ENCODE data around the gene TMEM50B.
A peak's percentile ranks its signal among the peaks of the same experiment; 100 is the strongest.
"Not testable (repeated sequence)": the region's sequence is repeated elsewhere in the genome, so short reads cannot be mapped to it uniquely, and the experiment has no call there.

TMEM50B gene

GRCh38 chr21:33477066-33477465 lies 2.7 kb downstream of the TMEM50B start:
- DNase-seq, result no peak

- DNase-seq, result no peak
Observed at GRCh38 chr21:33473344-33473743, 6.4 kb downstream of the TMEM50B start.

GRCh38 chr21:33470701-33471100 lies 9.1 kb downstream of the TMEM50B start:
- no peak for DNase-seq

GRCh38 chr21:33469183-33469582 lies 10.6 kb downstream of the TMEM50B start:
- not testable (repeated sequence) for DNase-seq

GRCh38 chr21:33461538-33462250 lies 18.1 kb downstream of the TMEM50B start:
- no peak for DNase-seq

GRCh38 chr21:33458861-33459260 lies 20.9 kb downstream of the TMEM50B start:
- no peak for DNase-seq

- no peak for DNase-seq
Observed at GRCh38 chr21:33455686-33456446, 23.9 kb downstream of the TMEM50B start.

- DNase-seq, result no peak
Observed at GRCh38 chr21:33452362-33452761, 27.4 kb downstream of the TMEM50B start.

GRCh38 chr21:33451634-33452071 lies 28.1 kb downstream of the TMEM50B start:
- peak; percentile 7 for DNase-seq

GRCh38 chr21:33449616-33450015 lies 30.2 kb downstream of the TMEM50B start:
- DNase-seq, result no peak

GRCh38 chr21:33446620-33447019 lies 33.2 kb downstream of the TMEM50B start:
- not testable (repeated sequence) for DNase-seq

- DNase-seq, result no peak
Observed at GRCh38 chr21:33444499-33444898, 35.3 kb downstream of the TMEM50B start.

GRCh38 chr21:33443194-33443593 lies 36.6 kb downstream of the TMEM50B start:
- no peak for DNase-seq

GRCh38 chr21:33441489-33442477 lies 38.0 kb downstream of the TMEM50B start:
- peak; percentile 31 for DNase-seq

- DNase-seq, result no peak
Observed at GRCh38 chr21:33437140-33437539, 42.6 kb downstream of the TMEM50B start.

- DNase-seq, result peak; percentile 87
Observed at GRCh38 chr21:33434770-33435360, 44.9 kb downstream of the TMEM50B start.

- DNase-seq, result no peak
Observed at GRCh38 chr21:33433425-33434114, 46.2 kb downstream of the TMEM50B start.

- DNase-seq, result no peak
Observed at GRCh38 chr21:33433001-33433400, 46.8 kb downstream of the TMEM50B start.

GRCh38 chr21:33432496-33432895 lies 47.3 kb downstream of the TMEM50B start:
- DNase-seq, result no peak

GRCh38 chr21:33430858-33431257 lies 48.9 kb downstream of the TMEM50B start:
- no peak for DNase-seq

GRCh38 chr21:33428669-33429068 lies 51.1 kb downstream of the TMEM50B start:
- DNase-seq, result no peak

GRCh38 chr21:33427051-33427450 lies 52.7 kb downstream of the TMEM50B start:
- no peak for DNase-seq

All from fibroblast of upper back skin (primary cell).